ENCODE results near the gene NPDC1. TPM values are rescaled to one million over a fixed set of nuclear protein-coding genes. Genes with fewer than 3 reads are reported as not detected.

Gene NPDC1
- 86.9 and 253 TPM in 2 replicates for total RNA-seq (2014; rRNA removed; shearing (Covaris generic); ENCODE audit: low replicate concordance)

GRCh38 chr9:137046088-137046787, at the start of gene NPDC1:
TSS of gene NPDC1 (minus strand) at chr9:137046177. CDS start at chr9:137045989, 188 bp downstream.
- DNase-seq = peak; percentile 83
- Histone ChIP-seq H3K4me3 (peak within 1 kb of the TSS; percentile 72), H3K27me3 (no peaks in the 10 kb centered on the region; the same call in 1 of the 2 replicates), H3K9me3 (no peaks in the 10 kb centered on the region), H3K36me3 (peaks cover 3% of the 10 kb centered on the region)

GRCh38 chr9:137089232-137089947, 43.4 kb upstream of the NPDC1 start:
- Histone ChIP-seq H3K4me3 (no peak overlapping the region), H3K27me3 (no peaks in the 10 kb centered on the region), H3K9me3 (no peaks in the 10 kb centered on the region), H3K36me3 (peaks cover 11% of the 10 kb centered on the region)
- DNase-seq = no peak

- peaks cover 17% of the 10 kb centered on the region for H3K36me3 ChIP-seq
- H3K27me3 ChIP-seq = no peaks in the 10 kb centered on the region
- peak overlapping the region; percentile 62 for H3K4me3 ChIP-seq
- DNase-seq = no peak
- H3K9me3 ChIP-seq = no peaks in the 10 kb centered on the region
Measured at GRCh38 chr9:137088121-137088520, 42.1 kb upstream of the NPDC1 start.

- Histone ChIP-seq H3K36me3 (peaks cover 20% of the 10 kb centered on the region), H3K9me3 (no peaks in the 10 kb centered on the region), H3K4me3 (peak overlapping the region; percentile 62), H3K27me3 (no peaks in the 10 kb centered on the region)
- no peak for DNase-seq
Measured at GRCh38 chr9:137087409-137087925, 41.5 kb upstream of the NPDC1 start.

- Histone ChIP-seq H3K36me3 (peaks cover 21% of the 10 kb centered on the region), H3K27me3 (no peaks in the 10 kb centered on the region), H3K4me3 (peak within 1 kb of the TSS; percentile 62), H3K9me3 (no peaks in the 10 kb centered on the region)
- DNase-seq = peak; percentile 99
Measured at GRCh38 chr9:137086531-137087408, 40.8 kb upstream of the NPDC1 start, which contains the start of gene MAN1B1. TSS of gene MAN1B1 (plus strand) at chr9:137086985. CDS start at chr9:137087000, 15 bp downstream.

- Histone ChIP-seq H3K9me3 (no peaks in the 10 kb centered on the region), H3K36me3 (peaks cover 26% of the 10 kb centered on the region), H3K4me3 (peak overlapping the region; percentile 62), H3K27me3 (no peaks in the 10 kb centered on the region)
- peak; percentile 63 for DNase-seq
Measured at GRCh38 chr9:137085920-137086530, 40.0 kb upstream of the NPDC1 start.

- Histone ChIP-seq H3K4me3 (no peak overlapping the region), H3K36me3 (peaks cover 34% of the 10 kb centered on the region), H3K27me3 (no peaks in the 10 kb centered on the region), H3K9me3 (no peaks in the 10 kb centered on the region)
- DNase-seq = no peak
Measured at GRCh38 chr9:137084526-137084925, 38.5 kb upstream of the NPDC1 start.

- H3K9me3 ChIP-seq = no peaks in the 10 kb centered on the region
- no peaks in the 10 kb centered on the region for H3K27me3 ChIP-seq
- H3K36me3 ChIP-seq = peaks cover 42% of the 10 kb centered on the region
- no peak overlapping the region for H3K4me3 ChIP-seq
- peak; percentile 94 for DNase-seq
Measured at GRCh38 chr9:137083394-137084004, 37.5 kb upstream of the NPDC1 start.

- no peak for DNase-seq
- peaks cover 39% of the 10 kb centered on the region for H3K36me3 ChIP-seq
- no peaks in the 10 kb centered on the region for H3K27me3 ChIP-seq
- H3K4me3 ChIP-seq = no peak overlapping the region
- no peaks in the 10 kb centered on the region for H3K9me3 ChIP-seq
Measured at GRCh38 chr9:137082925-137083290, 36.9 kb upstream of the NPDC1 start.

GRCh38 chr9:137082222-137082924, 36.4 kb upstream of the NPDC1 start:
- peaks cover 38% of the 10 kb centered on the region for H3K36me3 ChIP-seq
- no peak for DNase-seq
- no peak overlapping the region for H3K4me3 ChIP-seq
- H3K27me3 ChIP-seq = no peaks in the 10 kb centered on the region
- no peaks in the 10 kb centered on the region for H3K9me3 ChIP-seq

- no peaks in the 10 kb centered on the region for H3K27me3 ChIP-seq
- no peaks in the 10 kb centered on the region for H3K9me3 ChIP-seq
- H3K36me3 ChIP-seq = peaks cover 38% of the 10 kb centered on the region
- DNase-seq = no peak
- no peak overlapping the region for H3K4me3 ChIP-seq
Measured at GRCh38 chr9:137080260-137081122, 34.5 kb upstream of the NPDC1 start.

GRCh38 chr9:137079401-137079787, 33.4 kb upstream of the NPDC1 start:
- no peak for DNase-seq
- Histone ChIP-seq H3K4me3 (no peak overlapping the region), H3K9me3 (no peaks in the 10 kb centered on the region), H3K36me3 (peaks cover 38% of the 10 kb centered on the region), H3K27me3 (no peaks in the 10 kb centered on the region)

- peaks cover 33% of the 10 kb centered on the region for H3K36me3 ChIP-seq
- H3K4me3 ChIP-seq = peak overlapping the region; percentile 66
- H3K27me3 ChIP-seq = no peaks in the 10 kb centered on the region
- DNase-seq = no peak
- no peaks in the 10 kb centered on the region for H3K9me3 ChIP-seq
Measured at GRCh38 chr9:137078701-137079400, 32.9 kb upstream of the NPDC1 start.

All from MG63 (cell line).